Measurements from ENCODE around the gene AP5S1.
A peak's percentile ranks its signal among the peaks of the same experiment; 100 is the strongest.

The AP5S1 gene

DNA sequence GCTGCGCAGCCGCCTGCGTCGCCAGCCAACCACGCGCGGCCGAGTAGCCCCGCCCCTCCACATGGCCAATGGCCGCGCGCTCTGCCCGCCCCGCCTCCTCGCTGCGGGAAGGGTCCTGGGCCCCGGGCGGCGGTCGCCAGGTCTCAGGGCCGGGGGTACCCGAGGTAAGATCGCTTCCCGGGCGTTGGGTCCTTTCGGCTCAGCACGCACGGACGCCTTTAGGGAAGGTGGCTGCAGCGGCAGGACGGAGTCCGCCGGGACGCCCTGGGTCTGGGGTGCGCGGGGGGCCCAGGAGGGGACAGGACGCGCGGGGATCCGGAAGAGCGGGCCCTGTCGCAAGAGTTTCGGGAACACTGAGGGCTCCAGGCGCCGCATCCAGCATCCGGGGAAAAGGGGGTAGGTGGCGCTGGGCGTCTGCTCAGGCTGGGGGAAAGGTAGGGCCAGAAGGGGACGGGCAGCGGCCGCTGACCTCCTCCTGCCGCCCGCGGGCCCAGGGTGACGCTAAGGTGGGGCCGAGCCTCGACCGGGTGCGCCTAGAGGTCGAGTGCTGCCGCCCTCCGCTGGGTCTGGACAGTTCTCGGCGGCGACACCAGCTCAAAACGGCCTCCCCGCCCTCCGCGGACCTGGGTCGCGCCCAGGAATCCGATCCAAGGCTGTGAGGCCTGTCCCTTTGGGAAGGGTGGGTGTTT is 26.5 kb downstream of the AP5S1 start, which contains the start of gene MAVS:
TSS of gene MAVS (plus strand) at position 95 of the 689 bp plus-strand sequence. CDS start 7,791 bp downstream, outside the sequence.
- peak; percentile 89 to 92 for DNase-seq

DNA sequence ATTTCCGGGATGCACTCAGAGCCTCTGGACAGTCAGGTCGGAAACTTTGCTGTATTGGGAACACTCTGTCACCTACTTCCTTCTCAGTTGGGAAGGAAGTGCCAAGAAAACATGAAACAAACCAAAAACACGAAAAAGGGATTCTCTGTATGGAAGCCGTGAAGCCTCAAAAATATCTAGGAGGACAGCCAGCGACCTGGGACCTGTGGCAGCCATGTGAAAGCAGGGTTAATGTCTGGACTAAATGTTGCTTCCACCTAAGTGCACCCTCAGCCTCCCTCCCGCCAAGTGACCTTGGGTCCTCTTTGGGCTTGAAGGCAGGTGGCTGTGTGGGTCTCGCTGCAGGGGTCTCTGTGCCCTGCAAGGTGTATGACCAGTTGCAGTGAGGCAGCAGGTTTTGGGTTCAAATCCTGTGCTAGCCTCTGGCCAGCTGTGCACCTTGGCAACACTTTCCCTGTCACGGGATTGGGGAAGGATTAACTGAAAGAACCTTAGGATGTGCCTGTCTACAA is 27.1 kb downstream of the AP5S1 start:
- no peak for DNase-seq

DNA sequence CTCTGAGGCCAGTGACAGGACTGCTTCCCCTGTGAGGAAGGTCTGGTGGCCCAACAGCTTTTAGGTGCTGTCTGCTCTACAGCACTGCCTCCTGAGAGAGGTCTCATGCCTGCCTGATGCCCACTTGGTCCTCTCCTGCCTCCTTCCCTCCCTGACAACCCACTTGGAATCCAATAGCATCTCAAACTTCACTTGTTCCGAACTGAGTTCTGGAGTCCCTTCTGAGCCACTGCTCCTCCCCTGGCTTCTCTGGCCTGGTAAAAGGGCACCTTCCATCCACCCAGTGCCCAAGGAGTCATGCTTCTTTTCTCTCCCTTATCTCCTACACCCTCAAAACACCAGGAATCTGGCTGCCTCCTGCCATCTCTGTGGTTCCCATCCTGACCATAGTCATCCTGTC is 28.2 kb downstream of the AP5S1 start:
- no peak for DNase-seq

DNA sequence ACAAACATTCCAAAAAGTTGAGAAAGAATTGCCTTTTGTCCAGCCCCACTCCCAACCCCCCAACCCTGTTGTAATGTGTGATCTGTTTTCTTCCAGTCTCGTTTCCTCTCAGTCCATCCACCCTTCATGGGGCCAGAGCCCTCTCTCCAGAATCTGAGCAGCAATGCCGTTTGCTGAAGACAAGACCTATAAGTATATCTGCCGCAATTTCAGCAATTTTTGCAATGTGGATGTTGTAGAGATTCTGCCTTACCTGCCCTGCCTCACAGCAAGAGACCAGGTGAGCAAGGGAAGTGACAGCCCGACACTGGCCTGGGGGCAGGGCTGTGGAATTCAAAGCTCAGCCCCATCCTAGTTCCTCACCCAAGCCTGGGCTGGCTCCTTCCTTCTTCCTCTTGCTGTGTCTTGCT is 34.1 kb downstream of the AP5S1 start:
- DNase-seq = no peak

DNA sequence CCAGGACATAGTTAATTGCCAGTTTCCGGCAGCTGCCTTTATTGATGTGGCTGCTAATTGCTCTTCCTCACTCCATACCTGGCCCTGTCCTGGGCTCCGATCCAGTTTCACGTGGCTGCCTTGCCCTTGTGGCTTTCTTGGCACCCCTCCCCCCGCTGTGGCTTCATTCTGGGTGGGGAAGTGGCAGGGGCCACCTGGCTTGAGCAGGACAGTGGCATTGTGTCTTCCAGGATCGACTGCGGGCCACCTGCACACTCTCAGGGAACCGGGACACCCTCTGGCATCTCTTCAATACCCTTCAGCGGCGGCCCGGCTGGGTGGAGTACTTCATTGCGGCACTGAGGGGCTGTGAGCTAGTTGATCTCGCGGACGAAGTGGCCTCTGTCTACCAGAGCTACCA is 37.1 kb downstream of the AP5S1 start:
- no peak for DNase-seq

DNA sequence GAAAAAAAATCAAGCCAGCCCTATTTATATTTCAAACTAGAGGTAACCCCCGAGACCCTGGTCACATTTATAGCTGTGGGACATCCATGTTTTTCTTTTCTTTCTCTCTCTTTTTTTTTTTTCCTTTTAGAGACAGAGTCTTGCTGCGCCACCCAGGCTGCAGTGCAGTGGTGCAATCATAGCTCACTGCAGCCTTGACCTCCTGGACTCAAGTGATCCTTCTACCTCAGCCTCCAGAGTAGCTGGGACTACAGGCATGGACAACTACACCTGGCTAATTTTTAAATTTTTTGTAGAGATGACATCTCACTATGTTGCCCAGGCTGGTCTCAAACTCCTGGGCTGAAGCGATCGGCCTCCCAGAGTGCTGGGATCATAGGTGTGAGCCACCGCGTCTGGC is 38.3 kb downstream of the AP5S1 start:
- DNase-seq = no peak

DNA sequence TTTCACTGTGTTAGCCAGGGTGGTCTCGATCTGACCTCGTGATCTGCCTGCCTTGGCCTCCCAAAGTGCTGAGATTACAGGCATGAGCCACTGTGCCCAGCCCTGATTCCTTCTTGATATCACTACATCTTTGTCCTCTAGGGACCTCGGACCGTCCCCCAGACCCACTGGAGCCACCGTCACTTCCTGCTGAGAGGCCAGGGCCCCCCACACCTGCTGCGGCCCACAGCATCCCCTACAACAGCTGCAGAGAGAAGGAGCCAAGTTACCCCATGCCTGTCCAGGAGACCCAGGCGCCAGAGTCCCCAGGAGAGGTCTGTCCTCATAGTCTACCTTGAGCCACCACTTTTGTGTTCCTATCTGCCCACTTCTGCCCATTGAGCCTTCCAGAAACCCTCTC is 40.8 kb downstream of the AP5S1 start:
- DNase-seq = no peak

DNA sequence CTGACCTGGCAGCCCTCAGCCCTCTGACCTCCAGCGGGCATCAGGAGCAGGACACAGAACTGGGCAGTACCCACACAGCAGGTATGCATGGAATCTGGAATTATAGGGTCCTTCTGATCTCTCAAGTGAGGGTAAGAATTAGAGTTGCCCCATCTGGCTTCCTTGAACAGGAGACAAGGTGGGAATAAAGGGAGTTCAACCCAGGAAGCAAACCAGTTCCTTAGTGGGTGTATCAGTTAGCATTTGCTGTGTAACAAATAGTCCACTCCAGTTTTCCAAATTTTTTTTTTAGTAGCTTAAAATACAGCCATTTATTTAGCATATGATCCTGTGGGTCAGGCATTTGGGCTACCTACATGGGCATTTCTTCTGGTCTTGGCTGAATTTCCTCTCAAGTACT is 42.0 kb downstream of the AP5S1 start:
- no peak for DNase-seq

DNA sequence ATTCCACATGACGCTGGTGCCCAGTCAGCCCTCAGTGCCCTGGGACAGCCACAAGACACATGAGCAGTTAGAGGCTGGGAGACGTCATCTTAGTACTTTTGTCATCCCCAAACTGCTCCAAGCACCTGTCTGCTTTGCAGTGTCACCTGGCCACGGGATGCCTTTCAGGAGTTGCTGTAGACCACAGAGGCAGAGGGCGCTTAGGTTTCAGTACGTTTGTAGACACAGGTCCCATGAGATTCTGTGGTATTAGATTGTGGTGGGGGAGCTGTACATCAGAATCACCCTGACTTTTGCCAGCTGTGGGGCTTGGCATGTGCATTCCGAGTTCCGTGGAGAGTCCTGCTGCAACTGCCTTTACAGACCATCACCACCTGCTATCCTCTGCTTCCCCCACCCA is 43.0 kb downstream of the AP5S1 start:
- no peak for DNase-seq

DNA sequence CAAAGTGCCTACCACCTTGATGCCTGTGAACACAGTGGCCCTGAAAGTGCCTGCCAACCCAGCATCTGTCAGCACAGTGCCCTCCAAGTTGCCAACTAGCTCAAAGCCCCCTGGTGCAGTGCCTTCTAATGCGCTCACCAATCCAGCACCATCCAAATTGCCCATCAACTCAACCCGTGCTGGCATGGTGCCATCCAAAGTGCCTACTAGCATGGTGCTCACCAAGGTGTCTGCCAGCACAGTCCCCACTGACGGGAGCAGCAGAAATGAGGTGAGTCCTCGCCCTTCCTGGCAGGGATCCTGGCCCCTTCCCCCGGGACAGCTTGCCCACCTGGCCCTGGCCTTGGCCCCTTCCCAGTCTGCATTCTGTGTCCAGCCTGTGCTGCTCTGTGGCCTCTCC is 44.2 kb downstream of the AP5S1 start:
- no peak for DNase-seq

DNA sequence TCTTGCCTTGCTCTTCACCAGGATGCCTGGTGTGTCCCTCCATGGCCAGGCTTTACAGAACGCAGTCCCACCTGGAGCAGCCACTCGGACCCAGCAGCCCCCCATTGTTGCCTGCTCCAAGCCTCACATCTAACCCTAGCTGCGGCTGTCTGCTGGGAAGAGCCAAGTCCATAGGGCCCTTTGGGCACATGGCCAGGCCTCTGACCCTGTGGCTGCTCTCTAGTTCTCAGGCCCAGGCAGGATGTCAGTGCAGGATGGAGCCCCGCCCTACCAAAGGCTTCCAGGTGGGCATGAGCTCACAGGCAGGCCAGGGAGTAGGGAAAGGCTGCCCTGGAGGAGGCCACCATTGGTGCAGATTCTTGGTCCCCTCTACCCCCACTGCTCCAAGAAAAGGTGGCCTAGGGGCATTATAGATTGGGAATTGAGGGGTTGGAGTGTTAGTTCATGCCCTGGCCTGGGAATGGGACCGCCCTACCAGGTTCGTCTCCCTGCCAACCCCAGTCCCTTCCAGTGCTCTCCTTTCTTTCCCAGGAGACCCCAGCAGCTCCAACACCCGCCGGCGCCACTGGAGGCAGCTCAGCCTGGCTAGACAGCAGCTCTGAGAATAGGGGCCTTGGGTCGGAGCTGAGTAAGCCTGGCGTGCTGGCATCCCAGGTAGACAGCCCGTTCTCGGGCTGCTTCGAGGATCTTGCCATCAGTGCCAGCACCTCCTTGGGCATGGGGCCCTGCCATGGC is 45.0 kb downstream of the AP5S1 start:
- no peak for DNase-seq

DNA sequence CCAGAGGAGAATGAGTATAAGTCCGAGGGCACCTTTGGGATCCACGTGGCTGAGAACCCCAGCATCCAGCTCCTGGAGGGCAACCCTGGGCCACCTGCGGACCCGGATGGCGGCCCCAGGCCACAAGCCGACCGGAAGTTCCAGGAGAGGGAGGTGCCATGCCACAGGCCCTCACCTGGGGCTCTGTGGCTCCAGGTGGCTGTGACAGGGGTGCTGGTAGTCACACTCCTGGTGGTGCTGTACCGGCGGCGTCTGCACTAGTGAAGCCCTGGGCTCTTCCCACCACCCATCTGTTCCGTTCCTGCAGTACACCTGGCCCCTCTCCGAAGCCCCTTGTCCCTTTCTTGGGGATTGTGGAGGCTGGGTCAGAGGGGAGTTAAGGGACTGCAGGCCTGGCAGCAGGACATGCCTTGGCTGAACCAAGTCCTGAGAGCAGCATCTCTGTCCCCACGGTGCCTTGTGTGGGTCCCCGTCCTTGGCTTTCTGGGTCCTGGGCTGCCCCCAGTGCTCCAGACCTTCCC is 45.6 kb downstream of the AP5S1 start:
- DNase-seq = no peak

DNA sequence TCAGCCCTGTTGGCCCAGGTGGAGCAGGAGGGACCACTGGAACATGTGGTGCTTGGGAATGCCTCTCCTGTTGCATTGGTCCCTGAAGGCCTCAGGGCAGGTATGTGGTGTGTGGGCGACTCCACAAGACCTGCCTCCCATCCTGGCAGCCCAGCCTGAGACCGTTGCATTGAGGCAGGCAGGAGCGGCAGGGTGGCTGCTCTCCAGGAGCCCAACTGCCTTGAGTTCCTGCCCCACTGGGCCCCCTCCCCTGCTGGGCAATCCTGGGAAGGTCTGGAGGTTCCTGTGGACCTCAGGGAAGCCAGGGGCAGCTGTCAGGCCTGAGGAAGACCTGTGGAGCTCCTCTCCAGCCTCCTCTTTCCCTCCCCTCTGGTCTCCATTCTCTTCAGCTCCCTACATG is 46.1 kb downstream of the AP5S1 start:
- DNase-seq = no peak

DNA sequence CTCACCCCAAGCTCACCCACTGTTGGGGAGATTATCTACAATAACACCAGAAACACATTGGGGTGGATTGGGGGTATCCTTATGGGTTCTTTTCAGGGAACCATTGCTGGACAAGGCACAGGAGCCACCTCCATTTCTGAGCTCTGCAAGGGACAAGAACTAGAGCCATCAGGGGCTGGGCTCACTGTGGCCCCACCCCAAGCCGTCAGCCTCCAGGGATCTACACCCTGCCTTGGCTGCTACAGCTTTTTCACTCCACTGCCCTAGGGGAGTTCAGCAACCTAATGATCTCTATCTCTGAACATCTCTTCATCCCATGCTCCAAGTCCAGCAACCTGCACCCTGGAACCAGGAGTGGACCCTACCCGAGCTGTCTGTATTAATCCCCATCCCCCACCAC is 47.5 kb downstream of the AP5S1 start:
- DNase-seq = no peak

DNA sequence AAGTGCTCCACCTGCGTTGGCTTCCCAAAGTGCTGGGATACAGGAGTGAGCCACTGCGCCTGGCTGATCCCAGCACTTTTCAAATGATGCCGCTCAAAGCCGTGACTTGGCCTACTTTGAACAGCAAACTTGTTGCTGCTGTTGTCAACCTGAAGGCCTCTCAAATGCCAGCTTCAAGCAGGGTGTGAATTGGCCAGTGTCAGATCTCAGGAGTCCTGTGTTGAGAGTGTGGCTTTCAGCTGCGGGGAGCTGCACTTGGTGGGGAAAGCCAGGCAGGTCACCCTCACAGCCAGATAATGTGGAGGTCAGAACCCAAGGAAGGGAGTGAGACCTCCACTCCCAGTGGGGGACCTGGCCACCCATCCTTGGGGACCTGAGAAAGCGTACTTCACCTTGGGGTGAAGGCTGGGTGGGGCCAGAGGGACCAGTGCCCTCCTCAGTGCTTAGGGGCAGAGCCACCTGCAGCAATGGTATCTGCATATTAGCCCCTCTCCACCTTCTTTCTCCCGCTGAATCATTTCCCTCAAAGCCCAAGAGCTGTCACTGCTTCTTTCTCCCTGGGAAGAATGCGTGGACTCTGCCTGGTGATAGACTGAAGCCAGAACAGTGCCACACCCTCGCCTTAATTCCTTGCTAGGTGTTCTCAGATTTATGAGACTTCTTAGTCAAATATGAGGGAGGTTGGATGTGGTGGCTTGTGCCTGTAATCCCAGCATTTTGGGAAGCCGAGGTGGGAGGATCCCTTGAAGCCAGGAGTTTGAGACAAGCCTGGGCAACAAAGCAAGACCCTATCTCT is 49.7 kb downstream of the AP5S1 start:
- no peak for DNase-seq

DNA sequence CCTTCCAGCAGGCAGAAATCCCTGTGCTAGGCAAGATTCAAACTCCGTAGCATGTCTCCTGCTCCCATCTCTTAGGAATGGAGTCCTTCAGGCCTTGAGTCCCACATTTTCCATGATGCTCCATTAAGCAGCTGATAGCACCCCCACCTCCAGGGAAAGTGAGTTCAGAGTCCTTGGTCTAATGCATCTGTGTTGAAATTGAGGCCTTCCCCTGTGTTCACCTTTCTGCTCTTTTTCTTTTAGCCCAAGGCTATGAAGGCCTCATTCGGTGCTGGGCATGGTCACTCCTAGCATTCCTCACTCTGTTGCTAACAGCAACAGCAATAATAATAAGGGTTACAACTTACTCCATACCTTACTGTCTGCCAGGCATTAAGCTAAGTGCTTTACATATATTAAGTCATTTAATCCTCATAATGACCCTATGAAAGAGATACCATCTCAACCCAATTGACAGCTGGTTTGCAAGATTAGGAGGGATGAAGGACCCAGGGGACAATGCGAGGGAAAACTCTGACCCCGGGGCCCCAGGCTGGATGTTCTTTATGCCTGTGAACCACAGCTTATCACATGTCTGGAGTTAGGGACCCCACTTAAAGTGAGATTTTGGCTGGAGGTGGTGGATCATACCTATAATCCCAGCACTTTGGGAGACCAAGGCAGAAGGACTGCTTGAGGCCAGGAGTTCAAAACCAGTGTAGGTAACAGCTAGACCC is 51.4 kb downstream of the AP5S1 start:
- no peak for DNase-seq

DNA sequence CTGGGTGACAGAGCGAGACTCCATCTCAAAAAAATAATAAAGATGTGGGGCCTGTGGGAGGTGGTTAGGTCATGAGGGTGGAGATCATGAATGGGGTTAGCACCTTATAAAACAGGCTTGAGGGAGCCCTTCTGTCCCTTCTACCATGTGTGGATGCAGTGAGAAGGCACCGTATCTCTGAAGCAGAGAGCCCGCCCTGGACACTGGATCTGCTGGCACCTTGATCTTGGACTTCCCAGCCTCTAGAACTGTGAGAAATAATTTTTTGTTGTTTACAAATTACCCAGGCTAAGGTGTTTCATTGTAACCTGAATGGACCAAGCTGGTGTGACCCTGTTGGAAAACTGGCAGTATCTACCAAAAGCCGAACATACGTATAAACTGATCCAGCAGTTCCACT is 53.2 kb downstream of the AP5S1 start:
- no peak for DNase-seq

DNA sequence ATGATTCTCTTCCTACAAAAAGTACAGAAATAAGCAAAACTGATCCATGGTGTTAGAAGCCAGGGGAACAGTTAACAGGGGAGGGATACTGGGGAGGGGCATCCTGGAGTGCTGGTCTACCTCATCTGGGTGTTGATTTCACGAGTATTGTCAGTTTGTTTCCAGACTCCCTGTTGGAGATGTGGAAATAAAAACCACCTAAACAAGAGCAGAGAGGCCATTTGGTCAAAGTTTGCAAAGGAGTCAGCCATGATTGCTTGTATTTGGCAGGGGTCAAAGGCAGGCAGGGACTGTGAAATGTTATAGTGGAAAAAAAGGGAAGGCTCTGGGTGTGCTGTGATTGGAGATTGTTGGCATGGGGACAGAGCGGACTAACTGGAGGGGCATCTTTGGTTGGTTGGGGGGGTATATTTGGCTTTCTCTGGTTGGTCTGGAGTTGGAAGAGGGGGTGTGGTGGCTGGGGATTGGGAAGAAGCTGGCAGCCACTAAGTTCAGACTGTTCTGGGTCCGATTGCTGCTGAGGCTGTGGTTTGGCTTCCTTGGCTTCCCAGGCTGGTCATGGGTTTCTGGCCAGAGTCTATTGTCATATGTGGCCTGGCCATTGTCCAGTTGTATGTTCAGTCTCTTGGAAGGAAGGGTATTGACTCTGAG is 54.0 kb downstream of the AP5S1 start:
- no peak for DNase-seq

DNA sequence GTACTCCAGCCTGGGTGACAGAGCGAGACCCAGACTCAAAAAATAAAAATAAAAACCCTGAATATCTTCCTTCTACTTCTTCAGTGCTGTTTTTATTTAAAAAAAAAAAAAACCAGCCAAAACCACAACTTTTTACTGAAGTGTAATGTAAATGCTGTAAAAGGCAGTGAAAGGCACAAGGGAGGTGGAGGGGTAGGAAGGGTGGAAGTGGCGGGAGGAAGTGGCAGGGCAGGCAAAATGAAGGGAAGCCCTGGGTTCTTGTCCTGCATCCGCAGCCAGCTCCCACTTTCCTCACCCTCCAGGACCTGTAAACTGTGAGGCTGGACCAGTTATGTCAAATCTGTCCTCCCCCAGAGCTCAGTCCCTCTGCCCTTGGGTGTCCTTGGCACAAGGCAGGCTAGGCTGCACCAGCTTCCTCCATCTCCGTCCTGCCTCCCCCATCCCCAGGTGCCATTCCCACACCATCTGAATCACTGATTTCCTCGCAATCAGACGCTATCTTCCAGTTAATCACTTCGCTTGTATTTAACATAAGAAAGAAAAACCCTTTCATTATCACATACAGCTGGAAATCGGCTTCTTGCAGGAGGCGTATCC is 55.1 kb downstream of the AP5S1 start:
- no peak for DNase-seq

DNA sequence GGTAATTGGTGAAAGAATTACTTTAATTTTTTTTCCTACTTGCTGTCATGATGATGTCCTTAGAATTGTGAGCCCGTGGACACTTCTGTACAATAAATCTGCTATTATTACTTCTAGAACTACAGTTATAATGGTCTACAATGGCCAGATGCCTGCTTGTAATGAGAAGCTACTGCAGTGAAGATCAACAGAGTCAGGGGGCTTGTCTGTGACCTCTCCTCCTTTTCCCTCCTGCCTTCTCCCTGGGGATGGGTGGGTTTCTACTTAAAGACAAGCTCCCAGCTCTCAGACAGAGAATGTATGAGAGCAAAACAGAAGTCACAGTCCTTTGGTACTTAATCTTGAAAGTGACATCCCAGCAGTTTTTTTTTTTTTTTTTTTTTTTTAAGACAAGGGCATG is 55.7 kb downstream of the AP5S1 start:
- DNase-seq = no peak

DNA sequence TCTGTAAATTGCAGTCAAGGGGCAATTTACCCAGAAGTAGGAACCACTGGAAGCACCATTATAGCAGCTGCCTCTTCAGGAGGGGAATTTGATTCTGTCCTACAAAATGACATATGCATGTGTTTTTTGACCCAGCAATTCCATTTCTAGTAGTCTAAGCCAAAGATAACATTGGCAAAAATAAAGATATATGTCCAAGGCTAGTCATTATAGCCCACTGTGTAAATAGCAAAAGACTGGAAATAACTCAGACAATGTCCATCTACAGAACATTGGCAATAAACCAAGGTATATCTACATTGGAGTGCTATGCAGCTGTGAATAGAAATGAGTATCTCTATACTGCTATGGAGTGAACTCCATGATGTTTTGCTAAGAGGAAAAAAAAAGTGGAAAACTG is 56.3 kb downstream of the AP5S1 start:
- DNase-seq = no peak
